ENCODE data around the gene EBLN1. TPM values are rescaled to one million over a fixed set of nuclear protein-coding genes. Genes with fewer than 3 reads are reported as not detected.

EBLN1 gene
- total RNA-seq, 1 donor = not detected

- no peak for DNase-seq (ENCODE audit: low read depth)
- peak overlapping the region; percentile 62 for H3K4me3 ChIP-seq (ENCODE audit: low read depth, low read length)
- TF ChIP-seq CTCF (IDR thresholded peaks at IDR 0.05; ENCODE audit: insufficient read depth, low read length) = no peak
These were observed 35.2 kb upstream of the EBLN1 start for GRCh38 chr10:22252801-22253579.

GRCh38 chr10:22252224-22252800 is 34.5 kb upstream of the EBLN1 start:
- peak; percentile 67 for DNase-seq (ENCODE audit: low read depth)
- peak overlapping the region; percentile 62 for H3K4me3 ChIP-seq (ENCODE audit: low read depth, low read length)
- no peak for TF ChIP-seq CTCF (IDR thresholded peaks at IDR 0.05; ENCODE audit: insufficient read depth, low read length)

- no peak for TF ChIP-seq CTCF (IDR thresholded peaks at IDR 0.05; ENCODE audit: insufficient read depth, low read length)
- DNase-seq (ENCODE audit: low read depth) = peak; percentile 65
- peak overlapping the region; percentile 62 for H3K4me3 ChIP-seq (ENCODE audit: low read depth, low read length)
These were observed 34.0 kb upstream of the EBLN1 start for GRCh38 chr10:22251751-22252223.

GRCh38 chr10:22250897-22251660 is 33.3 kb upstream of the EBLN1 start:
- DNase-seq (ENCODE audit: low read depth) = peak; percentile 53
- peak overlapping the region; percentile 62 for H3K4me3 ChIP-seq (ENCODE audit: low read depth, low read length)
- no peak for TF ChIP-seq CTCF (IDR thresholded peaks at IDR 0.05; ENCODE audit: insufficient read depth, low read length)

GRCh38 chr10:22247636-22248035 is 29.8 kb upstream of the EBLN1 start:
- TF ChIP-seq CTCF (IDR thresholded peaks at IDR 0.05; ENCODE audit: insufficient read depth, low read length) = no peak
- no peak overlapping the region for H3K4me3 ChIP-seq (ENCODE audit: low read depth, low read length)
- no peak for DNase-seq (ENCODE audit: low read depth)

GRCh38 chr10:22246680-22247391 is 29.0 kb upstream of the EBLN1 start:
- TF ChIP-seq CTCF (IDR thresholded peaks at IDR 0.05; ENCODE audit: insufficient read depth, low read length) = no peak
- no peak overlapping the region for H3K4me3 ChIP-seq (ENCODE audit: low read depth, low read length)
- peak; percentile 96 for DNase-seq (ENCODE audit: low read depth)

Measured in fibroblast of the aortic adventitia (primary cell).